WTC11 (cell line): Measurements from ENCODE around the gene SMC1B. TPM values are rescaled to one million over a fixed set of nuclear protein-coding genes. Genes with fewer than 3 reads are reported as not detected.
A peak's percentile ranks its signal among the peaks of the same experiment; 100 is the strongest.

Experiments used
- ATAC-seq: fragments of 200-7000 bp; cut with Tn5 transposase; 2 replicates; pipeline ENCODE4 v1.10.0; 2021; ENCODE audit warnings: mild to moderate bottlenecking, moderate library complexity
- CTCF ChIA-PET: fragments of 300-600 bp; sonication (Branson Sonifier 250); formaldehyde crosslinking; loops from one replicate; lab custom pipeline; 2021; ENCODE audit warnings: antibody characterized with exemption; lab: Charles Lee
- POLR2A ChIA-PET: fragments of 350-600 bp; sonication (Branson Sonifier 250); formaldehyde crosslinking; loops from one replicate; lab custom pipeline; 2021; ENCODE audit warnings: antibody characterized with exemption; lab: Charles Lee
- DNase-seq: peaks from one replicate; pipeline ENCODE4 v3.0.0; 2021; ENCODE audit warnings: low spot score
- H3K27ac Mint-ChIP-seq: 2 replicates; pipeline ENCODE4 v1.8.0; 2021; ENCODE audit warnings: mixed read lengths
- H3K27me3 Mint-ChIP-seq: 2 replicates; pipeline ENCODE4 v1.8.0; 2021; ENCODE audit warnings: low read depth, mild to moderate bottlenecking, moderate library complexity, mixed read lengths
- H3K36me3 Mint-ChIP-seq: 2 replicates; pipeline ENCODE4 v1.8.0; 2021; ENCODE audit warnings: mixed read lengths
- H3K4me1 Mint-ChIP-seq: 2 replicates; pipeline ENCODE4 v1.8.0; 2022; ENCODE audit warnings: mixed read lengths
- H3K4me3 Mint-ChIP-seq: 2 replicates; pipeline ENCODE4 v1.8.0; 2021; ENCODE audit warnings: mild to moderate bottlenecking, moderate library complexity, mixed read lengths
- H3K9me3 Mint-ChIP-seq: 2 replicates; pipeline ENCODE4 v1.8.0; 2021; ENCODE audit warnings: mixed read lengths
- ARID4B ChIP-seq: sonication (generic); formaldehyde crosslinking; IDR thresholded peaks from 2 replicates; pipeline ENCODE4 v1.8.0; 2023; ENCODE audit warnings: missing genetic modification reagents, mild to moderate bottlenecking, borderline replicate concordance
- ATF2 ChIP-seq: sonication (generic); formaldehyde crosslinking; IDR thresholded peaks from 2 replicates; pipeline ENCODE4 v1.8.1; 2022; ENCODE audit warnings: low read depth, missing genetic modification reagents, borderline replicate concordance
- CBFB ChIP-seq: sonication (generic); formaldehyde crosslinking; IDR thresholded peaks from 2 replicates; pipeline ENCODE4 v1.8.1; 2022; ENCODE audit warnings: mild to moderate bottlenecking, low read depth, missing genetic modification reagents
- CREB1 ChIP-seq: sonication (generic); formaldehyde crosslinking; IDR thresholded peaks from 2 replicates; pipeline ENCODE4 v1.8.0; 2023; ENCODE audit warnings: mild to moderate bottlenecking, missing genetic modification reagents
- CREM ChIP-seq: sonication (generic); formaldehyde crosslinking; IDR thresholded peaks from 2 replicates; pipeline ENCODE4 v1.8.1; 2022; ENCODE audit warnings: mild to moderate bottlenecking, missing genetic modification reagents, moderate library complexity
- E2F4 ChIP-seq: sonication (generic); formaldehyde crosslinking; IDR thresholded peaks from 2 replicates; pipeline ENCODE4 v1.8.1; 2022; ENCODE audit warnings: low read depth, mild to moderate bottlenecking, moderate library complexity, missing genetic modification reagents, borderline replicate concordance
- ERG ChIP-seq: fragments of 250-450 bp; sonication (Bioruptor Pico); IDR thresholded peaks from 2 replicates; pipeline ENCODE4 v1.8.0; 2021; ENCODE audit warnings: mild to moderate bottlenecking
- NR2C2 ChIP-seq: sonication (generic); formaldehyde crosslinking; IDR thresholded peaks from 2 replicates; pipeline ENCODE4 v1.8.0; 2022; ENCODE audit warnings: mild to moderate bottlenecking, missing genetic modification reagents
- PRDM15 ChIP-seq: sonication (generic); formaldehyde crosslinking; IDR thresholded peaks from 2 replicates; pipeline ENCODE4 v1.8.0; 2022; ENCODE audit warnings: missing genetic modification reagents
- SMAD3 ChIP-seq: sonication (generic); formaldehyde crosslinking; IDR thresholded peaks from 2 replicates; pipeline ENCODE4 v1.8.0; 2022; ENCODE audit warnings: missing genetic modification reagents, mild to moderate bottlenecking, borderline replicate concordance
- SMAD4 ChIP-seq: sonication (generic); formaldehyde crosslinking; IDR thresholded peaks from 2 replicates; pipeline ENCODE4 v1.8.0; 2022; ENCODE audit warnings: mild to moderate bottlenecking, missing genetic modification reagents
- SOX15 ChIP-seq: fragments of 250-450 bp; sonication (Bioruptor Pico); IDR thresholded peaks from 2 replicates; pipeline ENCODE4 v1.9.0; 2021; ENCODE audit warnings: mild to moderate bottlenecking
- TCF7 ChIP-seq: sonication (generic); formaldehyde crosslinking; IDR thresholded peaks from 2 replicates; pipeline ENCODE4 v1.8.0; 2022; ENCODE audit warnings: mild to moderate bottlenecking, low read depth, missing genetic modification reagents, moderate library complexity
- TEAD4 ChIP-seq: sonication (generic); formaldehyde crosslinking; IDR thresholded peaks from 2 replicates; pipeline ENCODE4 v1.8.0; 2022; ENCODE audit warnings: mild to moderate bottlenecking, missing genetic modification reagents
- USF1 ChIP-seq: sonication (generic); formaldehyde crosslinking; IDR thresholded peaks from 2 replicates; pipeline ENCODE4 v1.8.0; 2022; ENCODE audit warnings: mild to moderate bottlenecking, missing genetic modification reagents
- ZMAT4 ChIP-seq: fragments of 250-450 bp; sonication (Bioruptor Pico); IDR thresholded peaks from 2 replicates; pipeline ENCODE4 v1.9.0; 2021; ENCODE audit warnings: mild to moderate bottlenecking
- ZNF317 ChIP-seq: sonication (generic); formaldehyde crosslinking; IDR thresholded peaks from 2 replicates; pipeline ENCODE4 v1.8.1; 2023; ENCODE audit warnings: low read depth, mild to moderate bottlenecking, moderate library complexity, missing genetic modification reagents, borderline replicate concordance
- ZNF512 ChIP-seq: sonication (generic); formaldehyde crosslinking; IDR thresholded peaks from 2 replicates; pipeline ENCODE4 v1.8.1; 2022; ENCODE audit warnings: missing genetic modification reagents, borderline replicate concordance
- total RNA-seq: library from RNA; stranded (reverse); gene quantifications from 3 replicates; pipeline ENCODE4 v1.2.3, GENCODE V29; 2021

Gene SMC1B
- total RNA-seq, 1 experiment from 2014 or later, result 0.07 TPM

GRCh38 chr22:45324311-45324711, 89.1 kb downstream of the SMC1B start (continued):
- TF ChIP-seq CBFB, result no peak

- TF ChIP-seq NR2C2 (no peak), ZMAT4 (no peak), USF1 (CRISPR knock-in tag) (no peak), ZNF317 (CRISPR knock-in tag) (no peak), CREB1 (CRISPR knock-in tag) (no peak), TCF7 (CRISPR knock-in tag) (no peak), PRDM15 (CRISPR knock-in tag) (no peak), ATF2 (CRISPR knock-in tag) (no peak), SOX15 (CRISPR knock-in tag) (no peak)
- ATAC-seq (no peak), DNase-seq (no peak)
- Mint-ChIP-seq H3K27me3 (no peaks in the 10 kb centered on the region), H3K4me1 (peaks cover 10% of the 10 kb centered on the region), H3K27ac (0 out of 2 replicates have a peak overlapping the region, but pooled peaks have one; percentile 52), H3K36me3 (peaks cover 38% of the 10 kb centered on the region), H3K4me3 (no peak overlapping the region), H3K9me3 (no peaks in the 10 kb centered on the region)
- CTCF ChIA-PET, result interaction anchor here (0.6 kb wide), 1 partner anchor 11 kb away, joined by 3 read pairs; no protein-coding TSS in a partner anchor
- POLR2A ChIA-PET, result no interaction called here
These were observed 89.7 kb downstream of the SMC1B start for GRCh38 chr22:45323695-45324094.

- peaks cover 37% of the 10 kb centered on the region for H3K36me3 Mint-ChIP-seq
- no peaks in the 10 kb centered on the region for H3K9me3 Mint-ChIP-seq
- POLR2A ChIA-PET, result no interaction called here
- H3K4me1 Mint-ChIP-seq, result peaks cover 17% of the 10 kb centered on the region
- DNase-seq (no peak), ATAC-seq (no peak)
- no peak overlapping the region for H3K27ac Mint-ChIP-seq
- no peaks in the 10 kb centered on the region for H3K27me3 Mint-ChIP-seq
- H3K4me3 Mint-ChIP-seq, result no peak overlapping the region
- CTCF ChIA-PET, result no interaction called here
- TF ChIP-seq ARID4B (CRISPR knock-in tag) (no peak), E2F4 (no peak), TEAD4 (no peak), SMAD4 (no peak), SMAD3 (no peak), ERG (no peak), CREM (no peak), ZNF512 (CRISPR knock-in tag) (no peak)
These were observed 90.4 kb downstream of the SMC1B start for GRCh38 chr22:45322873-45323525.
